GM23338 (cell line): Measurements from ENCODE around the gene EGFR. TPM values are rescaled to one million over a fixed set of nuclear protein-coding genes. Genes with fewer than 3 reads are reported as not detected.

ENCODE experiments used
- ATAC-seq: fragments of 200-7000 bp; cut with Tn5 transposase; 3 replicates; pipeline ENCODE4 v1.9.1; 2020
- DNase-seq: peaks from one replicate; pipeline ENCODE4 v3.0.0-alpha.2; 2015; ENCODE audit warnings: low spot score
- H2AFZ ChIP-seq: fragments of 200-600 bp; sonication (generic); 2 replicates; pipeline ENCODE4 v1.8.0; 2016; ENCODE audit warnings: antibody characterized with exemption, mild to moderate bottlenecking, moderate library complexity
- H3F3A ChIP-seq: fragments of 200-600 bp; sonication (generic); replicated peaks from 2 replicates; pipeline ENCODE4 v1.8.0; 2017; ENCODE audit warnings: antibody characterized with exemption, mixed run types, low read depth
- H3K27ac ChIP-seq: fragments of 200-600 bp; sonication (generic); 2 replicates; pipeline ENCODE4 v1.6.1; 2016; ENCODE audit warnings: low read depth
- H3K27me3 ChIP-seq: fragments of 200-600 bp; sonication (generic); 2 replicates; pipeline ENCODE4 v1.8.0; 2016; ENCODE audit warnings: mild to moderate bottlenecking, mixed run types, moderate library complexity; ENCODE audit not compliant: insufficient read depth
- H3K36me3 ChIP-seq: fragments of 200-600 bp; sonication (generic); 2 replicates; pipeline ENCODE4 v1.8.0; 2016; ENCODE audit warnings: mild to moderate bottlenecking; ENCODE audit not compliant: insufficient read depth
- H3K4me1 ChIP-seq: fragments of 200-600 bp; sonication (generic); 2 replicates; pipeline ENCODE4 v1.8.0; 2016; ENCODE audit warnings: mild to moderate bottlenecking, moderate library complexity; ENCODE audit not compliant: insufficient read depth
- H3K4me2 ChIP-seq: fragments of 200-600 bp; sonication (generic); 2 replicates; pipeline ENCODE4 v1.7.1; 2017; ENCODE audit warnings: mixed run types
- H3K4me3 ChIP-seq: fragments of 200-600 bp; sonication (generic); 2 replicates; pipeline ENCODE4 v1.6.1; 2016; ENCODE audit warnings: mixed run types
- H3K79me2 ChIP-seq: fragments of 200-600 bp; sonication (generic); replicated peaks from 2 replicates; pipeline ENCODE4 v1.8.0; 2017; ENCODE audit warnings: mild to moderate bottlenecking; ENCODE audit not compliant: insufficient read depth
- H3K9me2 ChIP-seq: fragments of 200-600 bp; sonication (generic); 2 replicates; pipeline ENCODE4 v1.8.0; 2017; ENCODE audit not compliant: insufficient read depth
- H4K20me1 ChIP-seq: fragments of 200-600 bp; sonication (generic); replicated peaks from 2 replicates; pipeline ENCODE4 v1.8.0; 2017; ENCODE audit warnings: mild to moderate bottlenecking; ENCODE audit not compliant: insufficient read depth
- H3K27ac Mint-ChIP-seq: 2 replicates; pipeline ENCODE4 v1.8.0; 2020; ENCODE audit warnings: inconsistent platforms, mild to moderate bottlenecking, moderate library complexity, mixed read lengths
- H3K27me3 Mint-ChIP-seq: 3 replicates; pipeline ENCODE4 v1.8.0; 2022; ENCODE audit warnings: low read depth, mild to moderate bottlenecking, moderate library complexity, mixed read lengths, inconsistent platforms; ENCODE audit not compliant: insufficient read depth, poor library complexity
- H3K36me3 Mint-ChIP-seq: 3 replicates; pipeline ENCODE4 v1.8.0; 2021; ENCODE audit warnings: low read depth, mild to moderate bottlenecking, inconsistent platforms, moderate library complexity, mixed read lengths
- H3K4me1 Mint-ChIP-seq: 3 replicates; pipeline ENCODE4 v1.8.0; 2020; ENCODE audit warnings: mild to moderate bottlenecking, inconsistent platforms, mixed read lengths
- H3K4me3 Mint-ChIP-seq: 3 replicates; pipeline ENCODE4 v1.8.0; 2021; ENCODE audit warnings: moderate library complexity, mild to moderate bottlenecking, inconsistent platforms, mixed read lengths
- H3K9me3 Mint-ChIP-seq: 3 replicates; pipeline ENCODE4 v1.8.0; 2020; ENCODE audit warnings: moderate library complexity, mild to moderate bottlenecking, inconsistent platforms, mixed read lengths
- CREB1 ChIP-seq: fragments of 250-450 bp; sonication (Bioruptor Pico); IDR thresholded peaks from 2 replicates; pipeline ENCODE4 v1.5.0; 2020; ENCODE audit warnings: low read depth, mild to moderate bottlenecking, moderate library complexity
- CTCF ChIP-seq, 2 experiments: fragments of 200-600 bp in 1 of 2; sonication (generic) in 1 of 2; conservative IDR thresholded peaks; 2 replicates each; pipeline versions ENCODE4 v1.5.1 to v1.6.1; 2016 to 2017; ENCODE audit warnings: antibody characterized with exemption in 2 of 2, low read depth in 2 of 2, mild to moderate bottlenecking in 2 of 2, moderate library complexity in 1 of 2
- ETS1 ChIP-seq: IDR thresholded peaks from 2 replicates; pipeline ENCODE4 v1.6.1; 2016; ENCODE audit warnings: antibody characterized with exemption
- EZH2 ChIP-seq: fragments of 200-600 bp; sonication (generic); IDR thresholded peaks from one replicate; pipeline ENCODE4 v1.8.0; 2017; ENCODE audit warnings: antibody characterized with exemption, mild to moderate bottlenecking, low read depth; ENCODE audit not compliant: unreplicated experiment
- EZH2phosphoT487 ChIP-seq: fragments of 200-600 bp; sonication (generic); IDR thresholded peaks from one replicate; pipeline ENCODE4 v1.8.1; 2018; ENCODE audit warnings: antibody characterized with exemption; ENCODE audit not compliant: unreplicated experiment
- JUNB ChIP-seq: IDR thresholded peaks from one replicate; pipeline ENCODE4 v1.6.1; 2016; ENCODE audit warnings: antibody characterized with exemption; ENCODE audit not compliant: unreplicated experiment
- NANOG ChIP-seq: IDR thresholded peaks from 2 replicates; pipeline ENCODE4 v1.6.1; 2016; ENCODE audit warnings: antibody characterized with exemption, borderline replicate concordance
- POLR2AphosphoS5 ChIP-seq: IDR thresholded peaks from 2 replicates; pipeline ENCODE4 v1.6.1; 2016; ENCODE audit warnings: antibody characterized with exemption, low read depth
- REST ChIP-seq: IDR thresholded peaks from one replicate; pipeline ENCODE4 v1.6.1; 2018; ENCODE audit warnings: antibody characterized with exemption; ENCODE audit not compliant: unreplicated experiment
- STAT1 ChIP-seq: IDR thresholded peaks from one replicate; pipeline ENCODE4 v1.6.1; 2016; ENCODE audit warnings: antibody characterized with exemption; ENCODE audit not compliant: unreplicated experiment
- ZNF114 ChIP-seq: fragments of 250-450 bp; sonication (Bioruptor Pico); IDR thresholded peaks from 2 replicates; pipeline ENCODE4 v1.5.0; 2020; ENCODE audit warnings: mild to moderate bottlenecking, moderate library complexity
- ZNF331 ChIP-seq: fragments of 250-450 bp; sonication (Bioruptor Pico); IDR thresholded peaks from 2 replicates; pipeline ENCODE4 v1.5.0; 2020; ENCODE audit warnings: low read depth, mild to moderate bottlenecking, moderate library complexity
- ZNF462 ChIP-seq: fragments of 250-450 bp; sonication (Bioruptor Pico); IDR thresholded peaks from 2 replicates; pipeline ENCODE4 v1.5.0; 2020; ENCODE audit warnings: mild to moderate bottlenecking, moderate library complexity
- polyA plus RNA-seq: library from polyadenylated mRNA; unstranded; fragments of >200 nt; fragmentation: Nextera tagmentation; extraction: Ambion mirVana; gene quantifications from 2 replicates; pipeline ENCODE4 v1.2.1, GENCODE V29; 2016
- total RNA-seq: library from RNA; depleted of rRNA; stranded (reverse); fragments of >200 nt; shearing (Covaris generic); gene quantifications from 2 replicates; pipeline ENCODE4 v1.2.3, GENCODE V29; 2014

Gene EGFR
- total and polyA plus RNA-seq, 2 experiments from 2014 or later: 1.5 to 4.5 TPM

GRCh38 chr7:55260171-55260570, 241.4 kb downstream of the EGFR start:
- no peaks in the 10 kb centered on the region for H3K4me1 ChIP-seq
- peaks cover 17% of the 10 kb centered on the region for H3K27me3 ChIP-seq
- H2AFZ ChIP-seq: no peak overlapping the region
- no peaks in the 10 kb centered on the region for H3K36me3 ChIP-seq
- no peaks in the 10 kb centered on the region for H4K20me1 ChIP-seq
- no peaks in the 10 kb centered on the region for H3F3A ChIP-seq
- no peak for TF ChIP-seq EZH2phosphoT487
- no peak for TF ChIP-seq NANOG
- TF ChIP-seq STAT1: no peak
- TF ChIP-seq ZNF331 (CRISPR knock-in tag): no peak
- TF ChIP-seq POLR2AphosphoS5: no peak
- no peak for TF ChIP-seq ZNF114
- no peak for TF ChIP-seq ZNF462 (CRISPR knock-in tag)
- no peak for TF ChIP-seq JUNB
- TF ChIP-seq ETS1: no peak
- no peak for TF ChIP-seq CTCF (conservative IDR thresholded peaks at IDR 0.05; ENCODE audit: low read depth in 2 of 2)
- no peak for TF ChIP-seq REST
- no peak for TF ChIP-seq CREB1 (CRISPR knock-in tag)
- TF ChIP-seq EZH2: no peak
- H3K4me3 Mint-ChIP-seq: no peak overlapping the region
- peaks cover 14% of the 10 kb centered on the region; the same call in 1 of the 2 replicates for H3K9me2 ChIP-seq
- no peak overlapping the region for H3K4me3 ChIP-seq
- H3K4me1 Mint-ChIP-seq: peaks cover 7% of the 10 kb centered on the region
- no peak for DNase-seq
- no peaks in the 10 kb centered on the region for H3K79me2 ChIP-seq
- H3K9me3 Mint-ChIP-seq: no peaks in the 10 kb centered on the region
- no peak overlapping the region for H3K27ac ChIP-seq
- no peak overlapping the region for H3K4me2 ChIP-seq
- ATAC-seq: no peak
- no peak overlapping the region for H3K27ac Mint-ChIP-seq
- H3K27me3 Mint-ChIP-seq: peaks cover 15% of the 10 kb centered on the region
- H3K36me3 Mint-ChIP-seq: no peaks in the 10 kb centered on the region
